ENCODE results near the gene TSPAN9.

TSPAN9 gene

DNA sequence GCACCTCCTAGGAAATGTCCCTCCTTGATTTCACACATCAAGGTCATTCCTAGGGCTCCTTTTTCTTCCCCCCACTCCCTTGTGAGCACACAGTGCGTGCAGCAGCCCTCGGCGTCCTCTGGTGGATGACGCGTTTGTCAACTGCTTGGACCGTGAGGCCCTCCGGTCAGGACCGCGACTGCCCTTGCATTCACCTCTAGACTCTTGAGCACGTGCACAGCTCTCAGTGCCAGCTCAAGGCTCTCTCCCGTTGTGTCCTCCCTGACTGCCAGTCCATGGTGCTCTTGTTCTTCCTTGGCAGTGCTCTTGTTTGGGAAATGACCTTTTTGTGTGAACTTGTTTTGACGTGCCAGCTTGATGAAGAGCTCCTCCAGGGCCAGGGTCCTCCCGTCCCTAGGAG, 67.9 kb downstream of the TSPAN9 start:
- DNase-seq = no peak

DNA sequence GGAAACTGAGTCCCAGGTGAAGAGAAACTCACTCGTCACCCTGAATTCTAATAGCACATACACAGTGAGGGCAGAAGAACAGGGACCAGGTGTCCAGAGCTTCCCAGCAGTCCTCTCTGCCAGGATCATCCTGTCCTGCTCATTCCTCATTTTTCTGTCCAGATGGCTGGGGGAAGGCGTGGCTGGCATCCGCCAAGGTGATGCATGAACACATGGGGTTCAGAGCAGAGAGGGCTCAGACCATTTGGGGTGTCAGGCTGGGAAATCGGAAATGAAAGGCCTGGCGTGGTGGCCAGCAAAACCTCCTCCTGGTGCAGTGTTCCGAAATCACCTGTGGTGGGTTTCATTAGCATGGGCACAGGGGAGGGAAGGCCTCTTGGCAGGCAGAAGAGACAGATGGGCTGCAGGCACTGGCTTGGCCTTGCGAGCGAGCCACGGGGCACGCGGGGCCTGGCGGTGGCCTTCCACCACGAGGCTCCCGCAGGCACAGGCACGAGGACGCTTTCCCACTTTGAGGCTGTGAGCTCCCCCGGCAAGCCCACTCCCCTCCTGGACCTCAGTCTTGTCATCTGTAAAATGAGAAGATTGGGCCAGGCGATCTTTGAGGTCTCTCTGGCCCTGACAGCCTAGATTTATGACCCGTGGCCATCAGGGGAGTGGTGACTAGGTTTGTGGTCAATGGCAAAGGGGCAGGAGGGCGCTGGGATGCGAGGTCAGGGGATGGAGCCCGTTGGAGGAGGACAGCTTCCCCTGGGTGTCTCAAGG, 68.5 kb downstream of the TSPAN9 start:
- no peak for DNase-seq

GRCh38 chr12:3147260-3147659, 70.1 kb downstream of the TSPAN9 start:
- no peak for DNase-seq

GRCh38 chr12:3148366-3149000, 71.3 kb downstream of the TSPAN9 start:
- DNase-seq = no peak

GRCh38 chr12:3149515-3150307, 72.5 kb downstream of the TSPAN9 start:
- DNase-seq = no peak

- DNase-seq = no peak
These were observed 73.1 kb downstream of the TSPAN9 start for GRCh38 chr12:3150308-3150670.

DNA sequence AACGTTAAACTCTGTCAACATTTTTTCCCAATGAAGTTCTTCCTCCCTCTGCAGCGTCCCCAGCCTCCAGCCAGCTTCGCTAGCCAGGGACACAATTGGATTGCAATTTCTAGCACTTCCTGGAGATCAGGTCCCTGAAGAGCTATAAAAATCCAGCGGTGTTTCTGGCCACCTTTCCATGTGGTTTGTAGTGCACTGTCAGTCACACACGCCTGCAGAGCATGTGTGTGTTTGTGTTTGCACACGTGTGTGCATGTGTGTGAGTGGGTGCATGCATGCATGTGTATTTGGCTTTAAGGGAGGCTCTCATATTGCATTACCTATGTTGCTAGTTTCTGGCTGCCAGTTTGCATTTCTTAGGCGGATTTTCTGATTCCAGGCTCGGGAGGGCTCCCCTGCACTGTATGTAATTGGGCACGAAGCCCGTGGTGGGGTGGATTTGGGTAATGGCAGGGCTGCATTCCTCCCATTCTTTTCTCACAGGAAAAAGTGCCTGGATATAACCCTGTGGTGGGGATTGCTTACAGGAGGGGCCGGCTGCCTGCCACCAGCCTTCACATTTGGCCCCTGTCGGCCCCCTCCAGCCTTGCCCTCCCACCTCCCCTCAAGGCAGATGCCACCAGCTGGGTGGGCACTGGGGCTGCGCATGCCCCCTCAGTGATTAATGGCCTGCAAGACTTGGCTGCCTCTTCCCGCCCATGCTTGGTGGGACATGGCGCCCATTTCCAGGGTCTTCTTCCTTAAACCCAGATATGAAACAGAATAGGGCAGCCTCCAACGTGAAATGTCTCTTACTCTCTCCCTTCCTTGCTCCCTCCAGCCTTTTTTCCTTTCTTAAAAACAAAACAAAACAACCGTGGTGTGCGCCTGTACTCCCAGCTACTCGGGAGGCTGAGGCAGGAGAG, 74.0 kb downstream of the TSPAN9 start:
- no peak for DNase-seq

GRCh38 chr12:3152011-3152511, 74.9 kb downstream of the TSPAN9 start:
- no peak for DNase-seq

DNA sequence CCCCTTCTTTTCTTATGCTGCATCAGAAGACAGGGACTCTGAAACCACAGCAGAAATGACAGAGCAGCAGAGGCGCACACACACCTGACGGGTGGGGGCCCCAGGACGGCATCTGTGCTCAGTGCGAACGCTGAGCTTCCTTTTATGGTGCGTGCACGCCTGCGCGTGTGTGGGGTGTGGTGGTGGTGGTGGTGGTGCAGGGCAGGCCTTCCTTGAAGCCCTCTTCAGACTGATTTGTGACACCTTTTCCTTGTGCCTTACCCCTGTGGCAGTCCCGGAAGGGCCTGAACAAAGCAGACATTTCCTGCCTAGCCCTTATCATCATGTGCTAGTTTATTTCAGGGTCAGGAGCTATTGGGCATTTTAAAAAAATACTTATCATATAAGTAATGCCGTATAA, 75.7 kb downstream of the TSPAN9 start:
- DNase-seq = no peak

DNA sequence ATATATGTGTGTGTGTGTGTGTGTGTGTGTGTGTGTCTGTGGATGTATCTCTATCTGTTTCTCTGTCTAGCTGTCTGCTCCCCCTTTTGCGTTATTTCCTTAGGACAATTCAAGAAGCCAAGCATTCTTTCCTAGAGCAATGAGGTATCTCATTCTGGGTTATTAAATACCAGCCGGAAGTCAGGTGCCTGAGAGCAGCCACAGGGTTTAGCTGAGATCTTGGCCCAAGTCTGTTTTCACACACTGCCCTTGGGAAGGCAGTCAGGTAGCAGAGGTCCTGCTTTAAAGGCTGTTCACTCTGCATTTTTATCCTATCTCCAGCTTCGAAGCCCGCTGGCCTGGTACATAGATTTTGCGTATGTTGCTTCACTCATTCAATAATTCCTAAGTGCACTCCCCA, 76.8 kb downstream of the TSPAN9 start:
- DNase-seq = no peak

- no peak for DNase-seq
These were observed 78.7 kb downstream of the TSPAN9 start for GRCh38 chr12:3155702-3156370.

DNA sequence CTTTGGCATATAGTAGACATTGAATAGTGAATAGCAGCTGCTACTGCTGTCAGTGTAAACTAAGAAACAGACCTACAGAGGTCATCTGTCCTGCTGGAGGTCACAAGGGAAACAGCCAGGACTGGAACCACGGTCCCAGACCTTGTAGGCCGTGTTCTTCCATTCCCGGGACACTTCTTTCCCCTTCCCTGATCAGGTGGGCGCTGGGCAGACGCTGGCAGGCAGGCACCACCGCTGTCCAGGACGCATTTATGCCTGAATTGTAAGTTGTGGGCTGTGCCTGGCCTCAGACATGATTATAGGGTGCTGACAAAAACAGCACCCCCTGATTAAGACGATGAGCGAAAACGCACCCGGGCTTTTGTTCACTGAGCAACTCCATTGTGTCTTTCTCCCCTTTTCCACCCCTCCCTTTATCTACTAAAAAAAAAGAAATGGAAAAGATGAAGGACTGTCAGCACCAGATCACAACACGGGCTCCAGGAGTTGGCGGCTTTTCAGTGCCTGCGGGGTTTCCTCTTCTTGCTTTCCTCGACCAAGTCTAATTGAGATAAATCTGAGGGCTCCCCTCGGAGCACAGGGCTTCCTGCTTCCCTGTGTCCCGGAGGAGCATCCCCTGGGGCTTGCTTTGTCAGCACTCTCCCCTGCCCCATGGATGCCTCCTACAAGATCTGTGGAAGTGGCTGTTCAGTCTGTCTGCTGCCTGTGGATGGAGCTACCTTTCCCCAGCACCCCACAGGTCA, 80.6 kb downstream of the TSPAN9 start:
- no peak for DNase-seq

DNA sequence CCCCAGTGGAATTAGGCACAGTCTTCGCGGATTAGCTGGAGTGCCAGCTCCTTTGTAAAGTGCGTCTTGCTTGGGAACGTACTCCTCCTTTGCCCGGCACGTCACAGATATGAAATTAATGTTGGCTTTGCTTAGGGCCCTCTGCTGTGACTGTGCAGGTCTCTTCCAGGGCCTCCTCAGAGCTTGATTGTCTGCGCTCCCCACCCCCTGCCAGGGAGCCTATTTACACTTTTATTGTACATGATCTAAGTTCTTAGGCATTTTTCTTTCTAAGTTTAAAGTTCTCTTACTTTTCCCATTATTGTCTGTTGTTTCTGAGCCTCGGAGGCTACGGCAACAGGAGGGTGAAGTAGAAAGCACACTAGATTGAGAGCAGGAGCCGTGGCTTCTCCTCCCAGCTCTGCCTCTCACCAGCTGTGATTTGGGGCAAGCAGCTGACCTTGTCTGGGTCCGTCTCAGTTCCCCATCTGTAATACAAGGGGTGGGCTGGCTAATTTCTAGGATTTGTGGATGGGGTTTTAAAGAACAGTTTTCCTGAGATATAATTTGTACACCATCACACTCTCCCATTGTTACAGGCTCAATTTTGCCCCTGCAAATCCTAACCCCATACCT, 81.8 kb downstream of the TSPAN9 start:
- DNase-seq = no peak

DNA sequence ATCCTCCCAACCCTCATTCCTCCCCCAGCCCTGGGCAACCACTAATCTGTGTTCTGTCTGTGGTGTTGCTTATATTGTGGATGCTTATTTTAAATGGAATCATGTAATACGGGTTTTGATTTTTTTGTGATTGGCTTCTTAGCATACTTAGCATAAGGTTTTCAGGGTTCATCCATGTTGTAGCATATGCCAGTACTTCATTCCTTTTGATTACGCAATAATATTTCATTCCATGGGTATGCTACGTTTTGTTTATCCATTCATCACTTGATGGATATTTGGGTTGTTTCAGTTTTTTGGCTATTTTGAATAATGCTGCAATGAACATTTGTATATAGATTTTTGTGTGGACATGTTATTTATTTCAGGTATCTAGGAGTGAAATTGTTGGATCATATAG, 82.9 kb downstream of the TSPAN9 start:
- no peak for DNase-seq

DNA sequence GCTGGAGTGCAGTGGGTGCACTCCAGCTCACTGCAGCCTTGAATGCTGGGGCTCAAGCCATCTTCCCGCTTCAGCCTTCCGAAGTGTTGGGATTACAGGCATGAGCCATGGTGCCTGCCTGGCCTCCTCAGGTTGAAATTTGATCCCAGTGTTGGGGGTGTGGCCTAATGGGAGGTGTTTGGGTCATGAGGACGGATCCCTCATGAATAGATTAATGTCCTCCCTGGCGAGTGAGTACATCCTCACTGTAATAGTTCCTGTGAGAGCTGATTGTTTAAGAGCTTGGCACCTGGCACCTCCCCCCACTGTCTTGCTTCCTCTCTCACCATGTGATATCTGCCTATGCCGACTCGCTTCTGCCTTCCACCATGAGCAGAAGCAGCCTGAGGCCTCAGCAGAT, 84.7 kb downstream of the TSPAN9 start:
- no peak for DNase-seq

DNA sequence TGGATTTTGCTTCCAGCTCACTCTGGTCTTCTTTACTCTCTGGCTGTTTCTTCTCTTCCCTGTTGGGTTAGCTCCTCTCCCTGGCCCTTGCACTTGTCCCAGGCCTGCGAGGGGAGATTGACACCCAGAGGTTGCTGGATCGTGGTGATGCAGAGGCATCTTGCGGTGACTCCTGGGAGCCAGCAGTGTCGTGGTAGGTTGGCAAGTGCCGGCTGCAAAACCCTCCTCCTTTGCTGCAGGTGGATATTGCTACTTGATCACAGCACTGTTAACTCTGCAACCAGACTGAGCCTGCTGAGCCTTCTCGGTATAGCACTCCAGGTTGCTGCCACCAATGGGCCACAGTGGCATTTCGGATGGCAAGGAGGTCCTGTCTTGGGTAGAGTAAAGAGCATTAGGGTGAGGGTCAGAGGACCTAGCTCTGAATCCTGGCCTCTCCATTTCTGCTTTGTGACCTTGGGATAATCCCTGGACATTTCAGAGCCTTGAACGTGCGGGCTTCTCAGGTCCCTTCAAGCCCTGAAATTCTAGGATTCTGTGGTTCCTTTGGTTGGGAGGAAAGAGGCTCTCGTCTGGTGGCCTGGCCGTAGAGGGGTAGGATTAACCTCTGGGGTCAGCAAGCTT, 87.4 kb downstream of the TSPAN9 start:
- no peak for DNase-seq

DNA sequence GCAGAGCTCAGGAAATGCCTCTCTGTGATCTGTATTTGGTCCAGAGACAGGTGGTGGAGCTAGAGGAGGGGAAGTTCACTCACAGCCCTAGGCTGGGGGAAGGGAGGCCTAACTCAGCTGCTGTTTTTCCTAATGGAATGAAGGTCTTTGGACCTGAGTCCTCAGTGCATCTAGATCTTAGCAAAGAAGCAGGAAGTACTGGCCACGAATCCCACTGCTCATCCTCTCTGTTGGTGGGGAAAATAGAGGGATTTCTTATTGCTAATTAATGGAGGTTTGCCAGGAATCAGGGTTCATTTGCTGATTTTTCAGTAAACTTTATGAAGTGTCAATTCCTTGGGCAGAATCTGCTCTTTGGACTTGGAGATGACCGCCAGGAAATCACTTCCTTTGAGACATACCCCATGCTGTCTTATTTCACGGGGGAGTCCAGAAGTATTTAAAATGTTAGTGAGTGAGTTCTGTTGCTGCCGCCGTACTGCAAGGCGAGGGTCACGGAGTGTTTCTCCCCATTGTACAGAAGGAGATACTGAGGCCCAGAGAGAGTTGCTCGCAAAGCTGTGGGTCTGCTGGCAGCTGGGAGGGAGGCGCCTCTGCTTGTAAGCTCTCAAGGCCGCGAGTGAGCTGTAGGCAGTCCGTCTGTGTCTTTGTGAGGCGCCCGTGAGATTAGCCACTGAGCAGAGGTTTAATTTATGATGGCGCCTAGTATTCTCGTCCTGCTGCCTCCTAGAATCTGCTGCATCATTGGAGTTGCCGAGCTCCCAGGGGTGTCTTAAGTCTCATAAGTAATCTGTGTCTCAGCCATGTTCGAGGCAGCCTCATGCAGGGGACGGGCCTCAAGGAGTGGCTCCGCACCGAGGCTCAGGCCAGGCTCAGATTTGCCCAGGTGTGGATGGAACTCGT, 88.2 kb downstream of the TSPAN9 start:
- DNase-seq = no peak

- no peak for DNase-seq
These were observed 90.5 kb downstream of the TSPAN9 start for GRCh38 chr12:3167636-3168035.

All from activated CD4-positive, CD25-positive, alpha-beta regulatory T cell treated with anti-CD3 and anti-CD28 coated beads, Interleukin-2, amount 50 U/mL, for 72 hours (primary cell).